HG02981 (cell line): ENCODE measurements around the gene TMEM233.

Experiments
- ATAC-seq: cut with Tn5 transposase; IDR thresholded peaks from one replicate; pipeline ENCODE4 v1.9.1; 2021; ENCODE audit warnings: mild to moderate bottlenecking, moderate library complexity; ENCODE audit not compliant: unreplicated experiment

TMEM233 gene

DNA sequence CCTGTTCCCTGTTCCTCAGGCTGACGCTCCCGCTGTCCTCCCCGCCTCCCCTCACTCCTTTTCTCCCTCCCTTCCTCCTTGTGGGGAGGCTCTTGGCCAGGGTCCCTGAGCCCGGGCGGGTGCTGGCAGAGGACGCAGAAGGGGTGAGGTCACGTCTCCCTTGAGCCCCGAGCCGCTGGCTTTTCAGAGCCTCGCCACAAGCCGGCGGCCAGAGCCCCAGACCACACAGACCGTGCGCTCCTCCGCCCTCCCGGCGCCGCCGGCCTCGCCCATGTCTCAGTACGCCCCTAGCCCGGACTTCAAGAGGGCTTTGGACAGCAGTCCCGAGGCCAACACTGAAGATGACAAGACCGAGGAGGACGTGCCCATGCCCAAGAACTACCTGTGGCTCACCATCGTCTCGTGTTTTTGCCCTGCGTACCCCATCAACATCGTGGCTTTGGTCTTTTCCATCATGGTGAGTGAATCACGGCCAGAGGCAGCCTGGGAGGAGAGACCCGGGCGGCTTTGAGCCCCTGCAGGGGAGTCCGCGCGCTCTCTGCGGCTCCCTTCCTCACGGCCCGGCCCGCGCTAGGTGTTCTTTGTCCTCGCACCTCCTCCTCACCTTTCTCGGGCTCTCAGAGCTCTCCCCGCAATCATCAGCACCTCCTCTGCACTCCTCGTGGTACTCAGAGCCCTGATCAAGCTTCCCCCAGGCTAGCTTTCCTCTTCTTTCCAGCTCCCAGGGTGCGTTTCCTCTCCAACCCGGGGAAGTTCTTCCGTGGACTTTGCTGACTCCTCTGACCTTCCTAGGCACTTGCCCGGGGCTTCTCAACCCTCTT, at the start of gene TMEM233:
TMEM233 (plus strand) TSS at position 197 of the 821 bp plus-strand sequence; CDS start at position 272, 75 bp downstream.
- no peak for ATAC-seq

DNA sequence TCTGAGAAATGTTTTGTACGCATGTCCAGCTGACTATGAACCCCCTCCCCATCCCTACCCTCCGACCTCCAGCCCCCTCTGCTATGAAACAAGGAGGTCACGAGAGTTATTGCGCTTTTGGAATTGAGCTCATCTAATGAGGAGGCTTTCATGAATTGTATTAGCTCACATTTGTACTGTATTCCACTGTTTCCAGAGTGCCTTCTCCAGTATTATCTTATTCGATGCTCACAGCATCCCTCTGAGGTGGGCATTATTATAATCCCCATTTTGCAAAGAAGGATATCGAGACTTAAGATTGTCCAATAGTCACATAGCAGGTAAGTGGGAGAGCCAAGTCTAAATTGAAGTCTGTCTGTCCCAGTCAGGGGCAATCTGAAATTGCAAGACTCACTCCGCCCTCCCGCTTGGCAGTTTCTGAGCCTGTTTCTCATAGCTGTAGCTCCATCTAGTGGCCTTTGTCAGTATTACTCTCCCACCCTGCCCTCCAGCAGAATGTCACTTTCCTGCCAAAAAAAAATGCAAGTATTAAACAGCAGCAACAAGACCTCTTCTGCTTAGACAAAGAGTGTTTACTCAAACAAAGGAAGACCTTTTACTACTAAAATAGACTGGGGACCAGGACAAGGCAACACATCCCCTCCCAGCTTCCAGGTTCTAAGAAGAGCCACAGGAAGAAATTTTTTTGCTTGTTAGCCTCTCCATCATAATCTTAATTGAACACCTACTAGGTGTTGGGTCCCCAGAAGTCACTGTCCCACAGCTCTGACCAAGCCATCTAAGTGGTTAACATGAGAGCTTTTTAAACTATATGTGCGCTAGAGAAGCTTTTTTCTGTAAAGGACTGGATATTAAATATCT, 48.6 kb upstream of the TMEM233 start:
- ATAC-seq = no peak

DNA sequence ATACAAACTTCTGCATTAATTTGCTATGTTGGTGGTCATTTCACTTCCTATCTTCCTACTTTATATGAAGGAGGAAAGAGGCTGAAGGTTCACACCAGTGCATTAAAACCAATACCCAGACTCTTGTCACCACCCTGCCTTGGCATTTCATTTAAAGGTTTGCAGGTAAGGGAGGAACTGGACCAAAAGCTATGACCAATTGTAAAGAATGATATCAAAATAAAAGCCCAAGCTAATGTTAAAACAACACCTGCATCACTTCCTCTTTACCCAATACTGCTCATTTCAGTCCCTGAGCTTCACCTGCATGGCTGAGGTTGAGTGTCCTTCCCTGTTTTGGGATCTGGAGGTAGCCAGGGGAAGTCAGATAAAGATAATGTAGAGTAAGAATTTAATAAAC, 47.2 kb upstream of the TMEM233 start:
- no peak for ATAC-seq

DNA sequence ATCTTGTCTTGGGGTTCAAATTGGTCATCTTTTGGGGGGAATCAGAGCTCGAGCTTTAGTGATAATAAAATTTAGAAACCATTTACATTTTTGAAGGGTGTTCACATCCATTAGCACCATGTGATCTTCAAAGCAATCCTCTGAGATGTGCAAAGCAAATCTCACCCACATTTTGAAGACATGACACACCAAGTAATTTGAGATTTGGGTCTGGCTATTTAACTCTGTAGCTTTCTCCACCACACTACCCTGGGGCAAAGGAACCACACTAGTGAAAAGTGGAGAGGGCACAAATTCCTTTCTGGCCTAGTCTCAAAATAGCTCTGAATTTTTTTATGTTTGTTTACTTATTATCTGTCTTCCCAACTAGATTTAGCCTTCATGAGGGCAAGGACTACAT, 46.6 kb upstream of the TMEM233 start:
- no peak for ATAC-seq

DNA sequence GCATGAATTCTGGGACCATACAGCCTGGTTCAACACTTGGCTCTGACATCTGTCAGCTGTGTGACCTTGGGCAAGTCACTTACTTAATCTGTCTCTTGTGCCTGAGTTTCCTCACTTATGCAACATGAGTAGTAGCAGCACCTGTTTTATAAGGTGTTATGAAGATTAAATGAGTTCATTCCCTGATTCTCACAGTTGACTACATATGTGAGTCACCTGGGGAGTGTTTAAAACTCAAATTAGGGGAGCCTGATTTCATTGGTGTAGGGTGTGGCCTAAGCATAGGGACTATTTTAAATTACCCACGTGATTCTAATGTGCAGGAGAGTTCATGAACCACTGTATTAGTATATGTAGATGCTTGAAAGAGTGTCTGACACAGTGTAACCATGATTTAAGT, 36.7 kb upstream of the TMEM233 start:
- ATAC-seq = no peak

DNA sequence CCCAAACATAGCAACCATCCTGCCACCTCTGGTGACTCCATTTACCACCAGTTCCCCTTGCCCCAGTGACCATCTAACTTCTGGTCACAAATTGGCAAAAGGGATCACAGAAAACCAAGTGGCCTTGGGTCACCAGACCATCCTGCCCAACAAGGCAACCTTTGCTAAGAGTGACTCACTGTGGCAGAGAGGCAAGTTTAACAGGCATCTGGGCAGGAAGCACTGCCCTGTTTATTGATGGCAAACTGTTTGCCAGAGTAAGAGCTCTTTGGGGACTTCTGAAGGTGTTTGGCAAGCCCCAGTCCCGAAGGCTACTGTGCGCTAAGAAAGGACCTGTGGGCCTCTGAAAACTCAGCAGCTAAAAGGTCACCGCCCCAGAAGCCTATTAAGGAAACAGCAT, 28.2 kb upstream of the TMEM233 start:
- no peak for ATAC-seq

DNA sequence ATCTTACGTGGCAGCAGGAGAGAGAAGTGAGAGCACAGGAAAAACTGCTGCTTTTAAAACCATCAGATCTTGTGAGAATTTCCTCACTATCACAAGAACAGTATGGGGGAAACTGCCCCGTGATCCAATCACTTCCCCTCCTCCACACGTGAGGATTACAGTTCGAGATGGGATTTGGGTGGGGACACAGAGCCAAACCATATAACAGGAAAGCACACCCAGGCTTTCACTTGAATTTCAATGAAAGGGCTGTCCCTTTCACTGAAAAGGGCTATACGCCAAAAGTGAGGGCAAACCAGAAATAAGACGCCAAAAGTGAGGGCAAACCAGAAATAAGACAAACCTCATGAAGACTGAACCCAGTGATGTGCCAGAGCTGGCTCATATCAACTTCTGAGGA, 22.8 kb upstream of the TMEM233 start:
- ATAC-seq = no peak

DNA sequence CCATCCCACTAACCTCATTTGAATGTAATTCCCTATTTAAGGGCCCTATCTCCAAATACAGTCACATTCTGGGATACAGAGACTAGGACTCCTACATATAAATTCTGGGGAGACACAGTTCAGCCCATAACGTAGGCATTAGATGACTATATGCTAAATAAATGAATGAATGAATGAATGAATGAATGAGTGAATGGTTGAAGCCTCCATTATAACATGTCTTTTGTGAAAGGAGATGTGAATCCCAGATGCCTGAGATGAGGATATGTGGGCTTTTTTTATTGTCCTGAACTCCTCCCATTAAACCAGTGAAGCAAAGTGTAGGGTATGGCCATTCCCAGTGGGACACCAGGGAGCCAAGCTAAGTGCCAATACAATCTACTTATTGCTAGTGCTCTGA, 20.5 kb upstream of the TMEM233 start:
- ATAC-seq = no peak

DNA sequence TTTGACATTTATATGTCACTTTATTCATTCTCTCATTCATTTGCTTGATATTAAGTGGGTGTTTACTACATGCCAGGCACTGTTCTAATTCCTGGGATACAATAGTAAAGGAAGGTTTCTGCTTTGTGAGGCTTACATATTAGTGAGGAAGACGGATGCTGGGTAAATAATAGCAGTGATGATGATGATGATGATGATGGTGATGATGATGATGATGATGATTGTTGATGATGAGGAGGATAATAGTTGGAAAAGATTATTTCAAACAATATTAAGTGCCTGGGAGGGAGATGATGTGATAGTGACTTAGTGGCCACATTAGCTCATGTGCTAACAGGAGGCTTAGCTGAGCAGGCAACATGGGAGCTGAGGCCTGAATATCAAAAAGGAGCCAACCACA, 19.3 kb upstream of the TMEM233 start:
- ATAC-seq = no peak

DNA sequence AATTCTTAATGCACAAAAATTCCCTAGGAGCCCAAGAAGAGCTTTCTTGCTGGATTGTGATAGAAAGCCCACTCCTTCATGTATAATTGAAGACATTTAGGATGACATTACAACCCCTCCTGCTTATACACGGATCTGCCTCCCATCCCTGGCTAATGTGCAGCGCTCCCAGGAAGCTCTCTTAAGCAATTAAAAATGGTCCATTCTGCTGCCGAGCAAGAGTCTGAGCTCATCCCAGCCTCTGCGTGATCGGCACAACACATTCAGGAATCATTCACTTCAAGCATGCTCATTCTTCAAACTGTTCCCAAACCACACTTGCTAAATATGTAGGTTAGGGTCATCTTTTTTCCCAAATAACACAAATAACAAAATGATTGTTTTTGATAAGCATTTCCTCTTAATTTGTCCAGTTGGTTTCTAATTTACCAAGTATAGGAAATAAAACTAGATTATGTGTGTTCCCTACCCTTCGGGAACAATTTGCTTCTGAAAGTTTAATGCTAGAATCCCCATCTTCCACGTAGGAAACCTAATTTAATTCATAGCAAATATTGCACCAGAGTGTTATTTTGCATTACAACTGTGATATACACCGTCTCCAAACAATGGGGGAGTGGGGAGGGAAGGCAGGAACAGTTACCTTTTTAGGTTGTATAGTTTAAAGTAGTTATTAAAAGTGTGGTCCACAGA, 17.3 kb upstream of the TMEM233 start:
- no peak for ATAC-seq

DNA sequence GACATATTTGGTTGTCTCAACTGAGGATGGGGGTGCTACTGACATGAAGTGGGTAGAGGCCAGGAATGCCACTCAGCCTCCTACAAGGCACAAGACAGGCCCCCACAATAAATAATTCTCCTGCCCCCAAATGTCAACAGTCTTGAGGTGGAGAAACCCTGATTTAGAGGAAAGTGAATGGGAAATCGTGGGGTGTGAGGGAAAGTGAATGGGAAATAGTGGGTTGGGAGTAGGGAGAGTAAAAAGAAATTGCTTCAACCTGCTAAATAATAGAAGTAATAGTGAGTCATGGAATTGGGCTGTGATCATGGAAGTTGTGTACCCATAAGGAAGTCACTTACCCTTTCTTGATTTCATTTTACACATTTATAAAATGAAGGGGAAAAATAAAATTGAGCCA, 16.7 kb upstream of the TMEM233 start:
- no peak for ATAC-seq

DNA sequence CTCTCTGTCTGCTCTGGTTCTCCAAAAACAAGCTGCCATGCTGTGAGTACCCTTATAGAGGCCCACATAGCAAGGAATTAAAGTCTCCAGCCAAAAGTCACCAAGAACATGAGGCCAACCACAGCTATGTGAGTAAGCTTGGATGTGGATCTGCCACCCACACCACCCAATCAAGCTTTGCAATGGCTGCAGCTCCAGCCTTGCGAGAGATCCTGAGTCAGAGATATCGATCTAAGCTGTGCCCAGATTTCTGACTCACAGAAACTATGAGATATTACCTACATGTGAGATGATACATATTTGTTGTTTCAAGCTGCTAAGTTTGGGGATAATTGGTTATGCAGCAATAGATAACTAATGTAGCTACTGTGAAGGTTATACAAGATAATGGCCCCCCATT, 15.5 kb upstream of the TMEM233 start:
- ATAC-seq = no peak

DNA sequence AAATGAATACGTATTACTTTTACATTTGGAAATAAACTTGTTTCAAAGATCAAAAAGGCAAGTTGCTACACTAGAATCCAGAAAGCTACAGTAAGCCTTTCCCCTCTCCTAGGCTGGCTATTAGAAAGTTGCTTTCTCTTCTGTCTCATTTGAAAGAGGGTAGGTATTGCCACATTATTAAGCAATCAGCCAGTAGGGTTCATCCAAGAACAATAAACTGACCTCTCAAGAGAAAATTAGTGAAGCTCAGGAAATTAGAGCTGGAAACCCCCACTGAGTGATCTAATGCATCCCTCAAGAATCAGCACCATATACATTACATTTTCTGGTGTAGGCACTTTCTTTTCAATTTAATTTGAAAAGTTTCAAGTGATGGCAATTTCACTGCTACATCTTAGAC, 4.5 kb upstream of the TMEM233 start:
- no peak for ATAC-seq

DNA sequence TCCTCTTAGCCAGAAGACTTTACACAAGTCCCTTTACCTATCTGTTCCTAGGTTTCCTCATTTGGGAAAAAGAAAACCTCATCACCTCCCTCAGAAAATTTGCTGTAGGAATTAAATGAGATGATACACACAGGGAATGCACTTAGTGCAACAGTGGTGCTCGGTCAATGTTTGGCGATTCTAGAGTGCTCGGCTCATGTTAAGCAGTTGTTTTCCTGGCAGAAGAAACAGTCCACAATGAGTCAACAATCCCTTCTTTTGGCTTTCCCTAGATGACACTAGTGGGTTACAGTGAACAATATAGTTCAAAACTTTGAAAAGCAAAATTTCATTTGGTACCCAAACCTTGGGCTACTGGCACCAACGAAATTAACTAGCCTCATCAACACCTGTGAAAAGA, 3.9 kb upstream of the TMEM233 start:
- ATAC-seq = no peak

DNA sequence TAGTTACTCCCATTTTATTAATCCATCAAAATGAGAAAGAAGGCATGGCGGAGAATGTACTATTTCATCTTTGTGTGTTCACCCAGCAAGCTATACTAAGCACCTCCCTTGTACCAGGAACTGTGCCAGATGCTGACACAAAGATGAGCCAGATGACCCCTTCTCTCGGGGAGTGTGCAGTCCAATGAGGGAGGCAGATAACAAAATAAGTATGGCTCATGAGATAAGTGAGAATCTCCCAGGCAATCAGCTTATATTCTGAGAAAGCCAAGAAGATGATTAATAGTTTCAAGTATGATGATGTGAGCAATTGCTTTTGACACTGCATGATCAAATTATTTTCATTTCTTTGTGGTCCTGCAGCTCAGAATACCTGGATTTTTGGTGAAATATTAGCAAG, 1.3 kb upstream of the TMEM233 start:
- ATAC-seq = no peak

DNA sequence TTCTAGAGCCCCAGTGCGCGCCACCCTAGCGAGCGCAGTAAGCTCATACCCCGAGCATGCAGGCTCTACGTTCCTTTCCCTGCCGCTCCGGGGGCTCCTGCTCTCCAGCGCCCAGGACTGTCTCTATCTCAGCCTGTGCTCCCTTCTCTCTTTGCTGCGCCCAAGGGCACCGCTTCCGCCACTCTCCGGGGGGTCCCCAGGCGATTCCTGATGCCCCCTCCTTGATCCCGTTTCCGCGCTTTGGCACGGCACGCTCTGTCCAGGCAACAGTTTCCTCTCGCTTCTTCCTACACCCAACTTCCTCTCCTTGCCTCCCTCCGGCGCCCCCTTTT, 791 bp downstream of the TMEM233 start:
- ATAC-seq = no peak

DNA sequence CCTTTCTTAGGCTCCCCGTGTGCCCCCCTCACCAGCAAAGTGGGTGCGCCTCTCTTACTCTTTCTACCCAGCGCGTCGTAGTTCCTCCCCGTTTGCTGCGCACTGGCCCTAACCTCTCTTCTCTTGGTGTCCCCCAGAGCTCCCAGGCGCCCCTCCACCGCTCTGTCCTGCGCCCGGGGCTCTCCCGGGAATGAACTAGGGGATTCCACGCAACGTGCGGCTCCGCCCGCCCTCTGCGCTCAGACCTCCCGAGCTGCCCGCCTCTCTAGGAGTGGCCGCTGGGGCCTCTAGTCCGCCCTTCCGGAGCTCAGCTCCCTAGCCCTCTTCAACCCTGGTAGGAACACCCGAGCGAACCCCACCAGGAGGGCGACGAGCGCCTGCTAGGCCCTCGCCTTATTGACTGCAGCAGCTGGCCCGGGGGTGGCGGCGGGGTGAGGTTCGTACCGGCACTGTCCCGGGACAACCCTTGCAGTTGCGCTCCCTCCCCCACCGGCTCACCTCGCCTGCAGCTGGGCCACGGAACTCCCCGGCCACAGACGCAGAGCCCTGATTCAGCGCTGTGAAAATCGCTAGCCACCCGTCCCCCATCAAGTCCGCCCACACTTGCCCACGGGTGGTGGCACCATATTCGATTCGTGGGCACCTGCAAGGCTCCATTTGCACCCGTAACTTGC, 1.3 kb downstream of the TMEM233 start:
- ATAC-seq = no peak

DNA sequence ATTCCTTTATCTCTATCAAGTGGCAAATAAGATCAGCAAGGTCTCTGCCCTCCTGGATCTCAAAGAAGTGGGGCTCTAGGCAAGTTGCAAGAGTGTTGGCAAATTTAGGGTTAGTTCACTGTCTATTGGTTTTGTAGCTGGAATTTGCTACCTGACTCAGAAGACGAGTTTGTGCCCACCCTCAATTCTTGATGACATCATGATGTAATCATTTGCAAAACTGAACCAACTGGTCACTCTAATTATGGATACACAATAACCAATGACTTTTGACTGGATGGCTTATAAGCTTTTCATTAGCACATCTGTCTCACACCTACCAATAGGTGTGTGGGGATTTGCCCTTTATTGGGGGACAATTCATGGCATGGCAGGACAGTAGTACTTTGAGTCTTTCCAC, 4.6 kb downstream of the TMEM233 start:
- ATAC-seq = no peak

DNA sequence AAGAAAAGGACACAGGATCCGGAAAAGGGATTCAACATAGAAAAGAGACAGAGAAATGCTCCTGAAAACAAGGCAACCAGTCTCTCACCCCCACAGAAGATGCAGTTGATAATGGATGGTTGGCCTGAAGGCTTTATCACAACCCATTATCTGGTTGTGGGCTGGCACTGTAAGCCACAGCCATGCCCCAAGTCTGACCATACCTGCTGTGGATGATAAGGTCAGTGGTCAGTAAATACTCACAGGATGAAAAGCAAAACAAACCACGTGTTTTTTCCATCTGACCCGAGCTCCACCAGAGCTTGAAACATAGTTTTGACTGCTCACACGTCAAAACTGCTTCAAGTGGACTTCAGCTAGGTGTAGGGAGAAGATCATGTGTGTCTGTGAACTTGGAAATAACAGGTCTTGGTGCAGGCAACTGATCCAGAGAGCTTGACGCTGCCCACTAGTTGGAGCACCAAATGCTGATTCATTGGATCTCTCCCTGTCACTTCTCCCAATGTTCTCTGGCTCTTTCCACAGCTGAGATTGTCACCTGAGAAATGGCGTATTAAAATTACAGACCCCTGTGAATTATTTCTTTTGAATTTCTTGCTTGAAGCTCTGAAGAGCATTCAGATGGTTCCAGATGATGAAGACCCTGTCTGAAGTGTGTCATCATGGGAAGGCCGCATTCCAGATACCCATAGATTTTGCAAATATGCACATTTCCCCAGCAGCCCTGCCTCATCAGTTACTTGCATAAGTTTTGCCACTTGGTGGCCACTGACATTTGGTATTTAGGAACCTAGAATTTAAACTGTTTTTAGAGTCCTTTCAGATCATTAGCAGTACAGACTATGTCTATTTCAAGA, 8.5 kb downstream of the TMEM233 start:
- no peak for ATAC-seq

DNA sequence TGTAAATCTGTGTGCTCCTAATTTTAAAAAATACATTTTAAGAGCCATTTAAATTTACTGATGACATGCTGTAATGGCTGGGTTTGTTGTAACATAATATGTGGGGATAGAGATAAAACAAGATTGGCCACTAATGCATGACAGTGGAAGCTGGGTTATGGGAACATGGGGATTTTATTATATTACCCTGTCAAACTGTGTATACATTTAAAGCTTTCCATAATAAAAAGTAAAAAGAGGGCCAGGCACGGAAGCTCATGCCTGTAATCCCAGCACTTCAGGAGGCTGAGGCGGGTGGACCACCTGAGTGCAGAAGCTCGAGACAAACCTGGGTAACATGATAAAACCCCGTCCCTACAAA, 9.1 kb downstream of the TMEM233 start:
- no peak for ATAC-seq
